Trophoblast cell (in vitro differentiated cells and primary cell): Measurements from ENCODE around the gene OLIG1.

Source experiments
- DNase-seq, 2 donors: peaks; one replicate each; pipeline ENCODE4 v3.0.0-alpha.2; 2016
- H2AFZ ChIP-seq: 2 replicates; pipeline ENCODE4 v1.6.1; 2013; ENCODE audit warnings: low read length, moderate library complexity, mild to moderate bottlenecking; ENCODE audit not compliant: insufficient read depth, poor library complexity
- H2AK5ac ChIP-seq: 2 replicates; pipeline ENCODE4 v1.6.1; 2013; ENCODE audit warnings: mild to moderate bottlenecking, low read length
- H2BK120ac ChIP-seq: 2 replicates; pipeline ENCODE4 v1.6.1; 2013; ENCODE audit warnings: low read length, mild to moderate bottlenecking, moderate library complexity; ENCODE audit not compliant: insufficient read depth, poor library complexity
- H2BK12ac ChIP-seq: 2 replicates; pipeline ENCODE4 v1.6.1; 2013; ENCODE audit warnings: mild to moderate bottlenecking, low read length, moderate library complexity
- H2BK5ac ChIP-seq: 2 replicates; pipeline ENCODE4 v1.6.1; 2013; ENCODE audit warnings: low read length, low read depth, moderate library complexity, mild to moderate bottlenecking; ENCODE audit not compliant: poor library complexity
- H3K14ac ChIP-seq: 2 replicates; pipeline ENCODE4 v1.6.1; 2013; ENCODE audit warnings: mild to moderate bottlenecking, low read length
- H3K18ac ChIP-seq: 2 replicates; pipeline ENCODE4 v1.6.1; 2013; ENCODE audit warnings: mild to moderate bottlenecking, low read length
- H3K23ac ChIP-seq: 2 replicates; pipeline ENCODE4 v1.6.1; 2013; ENCODE audit warnings: low read length
- H3K27ac ChIP-seq: 2 replicates; pipeline ENCODE4 v1.5.1; 2013; ENCODE audit warnings: low read depth, mild to moderate bottlenecking, inconsistent platforms, low read length, moderate library complexity
- H3K27me3 ChIP-seq: 2 replicates; pipeline ENCODE4 v1.6.1; 2013; ENCODE audit warnings: inconsistent platforms, mild to moderate bottlenecking, low read length, moderate library complexity; ENCODE audit not compliant: insufficient read depth
- H3K36me3 ChIP-seq, 2 experiments: 1 replicate in 1 of 2; 2 replicates in 1 of 2; pipeline ENCODE4 v1.6.1; 2013; ENCODE audit warnings: low read length in 2 of 2, mild to moderate bottlenecking in 2 of 2, moderate library complexity in 1 of 2; ENCODE audit not compliant: insufficient read depth in 2 of 2, control insufficient read depth in 1 of 2
- H3K4ac ChIP-seq: 2 replicates; pipeline ENCODE4 v1.6.1; 2013; ENCODE audit warnings: low read depth, mild to moderate bottlenecking, low read length, moderate library complexity
- H3K4me1 ChIP-seq, 2 experiments: 1 replicate in 1 of 2; 2 replicates in 1 of 2; pipeline ENCODE4 v1.6.1; 2013; ENCODE audit warnings: low read length in 2 of 2, mild to moderate bottlenecking in 2 of 2, moderate library complexity in 1 of 2; ENCODE audit not compliant: insufficient read depth in 2 of 2, control insufficient read depth in 1 of 2
- H3K4me2 ChIP-seq: 2 replicates; pipeline ENCODE4 v1.6.1; 2013; ENCODE audit warnings: inconsistent platforms, mild to moderate bottlenecking, low read length, moderate library complexity
- H3K4me3 ChIP-seq: 2 replicates; pipeline ENCODE4 v1.5.1; 2013; ENCODE audit warnings: mild to moderate bottlenecking, low read depth, low read length, inconsistent platforms
- H3K79me1 ChIP-seq: one replicate; pipeline ENCODE4 v1.6.1; 2013; ENCODE audit warnings: low read length
- H3K79me2 ChIP-seq: 2 replicates; pipeline ENCODE4 v1.6.1; 2013; ENCODE audit warnings: low read length, mild to moderate bottlenecking; ENCODE audit not compliant: control insufficient read depth, insufficient read depth, poor library complexity
- H3K9ac ChIP-seq: 2 replicates; pipeline ENCODE4 v1.6.1; 2013; ENCODE audit warnings: mild to moderate bottlenecking, low read length
- H3K9me3 ChIP-seq: 2 replicates; pipeline ENCODE4 v1.6.1; 2013; ENCODE audit warnings: low read depth, mild to moderate bottlenecking, control low read depth, inconsistent platforms, low read length; ENCODE audit not compliant: insufficient read depth
- H4K12ac ChIP-seq: 2 replicates; pipeline ENCODE4 v1.6.1; 2013; ENCODE audit warnings: low read depth, mild to moderate bottlenecking, low read length, moderate library complexity
- H4K8ac ChIP-seq: 2 replicates; pipeline ENCODE4 v1.6.1; 2013; ENCODE audit warnings: low read depth, mild to moderate bottlenecking, low read length, moderate library complexity
- H4K91ac ChIP-seq: one replicate; pipeline ENCODE4 v1.6.1; 2013; ENCODE audit warnings: low read depth, mild to moderate bottlenecking, low read length, moderate library complexity
- WGBS: extraction: QIAGEN DNeasy Blood & Tissue Kit; methylation state at CpG from one replicate; pipeline ENCODE4 v1.1.7; 2013; ENCODE audit warnings: missing lambda C conversion rate; ENCODE audit not compliant: insufficient read length, insufficient coverage; ENCODE audit errors: extremely low coverage; 5-methylcytosine and 5-hydroxymethylcytosine counted together

The OLIG1 gene

DNA sequence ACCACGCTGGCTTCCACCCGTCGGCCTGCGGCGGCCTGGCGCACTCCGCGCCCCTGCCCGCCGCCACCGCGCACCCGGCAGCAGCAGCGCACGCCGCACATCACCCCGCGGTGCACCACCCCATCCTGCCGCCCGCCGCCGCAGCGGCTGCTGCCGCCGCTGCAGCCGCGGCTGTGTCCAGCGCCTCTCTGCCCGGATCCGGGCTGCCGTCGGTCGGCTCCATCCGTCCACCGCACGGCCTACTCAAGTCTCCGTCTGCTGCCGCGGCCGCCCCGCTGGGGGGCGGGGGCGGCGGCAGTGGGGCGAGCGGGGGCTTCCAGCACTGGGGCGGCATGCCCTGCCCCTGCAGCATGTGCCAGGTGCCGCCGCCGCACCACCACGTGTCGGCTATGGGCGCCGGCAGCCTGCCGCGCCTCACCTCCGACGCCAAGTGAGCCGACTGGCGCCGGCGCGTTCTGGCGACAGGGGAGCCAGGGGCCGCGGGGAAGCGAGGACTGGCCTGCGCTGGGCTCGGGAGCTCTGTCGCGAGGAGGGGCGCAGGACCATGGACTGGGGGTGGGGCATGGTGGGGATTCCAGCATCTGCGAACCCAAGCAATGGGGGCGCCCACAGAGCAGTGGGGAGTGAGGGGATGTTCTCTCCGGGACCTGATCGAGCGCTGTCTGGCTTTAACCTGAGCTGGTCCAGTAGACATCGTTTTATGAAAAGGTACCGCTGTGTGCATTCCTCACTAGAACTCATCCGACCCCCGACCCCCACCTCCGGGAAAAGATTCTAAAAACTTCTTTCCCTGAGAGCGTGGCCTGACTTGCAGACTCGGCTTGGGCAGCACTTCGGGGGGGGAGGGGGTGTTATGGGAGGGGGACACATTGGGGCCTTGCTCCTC lies 42.3 kb upstream of the OLIG1 start:
- no peak for DNase-seq
- no peak overlapping the region for H2BK12ac ChIP-seq
- WGBS, result no CpG with 5 or more reads among the region's 85 CpGs
- no peak overlapping the region for H3K4me2 ChIP-seq
- H3K23ac ChIP-seq, result no peak overlapping the region
- peaks cover 94% of the 10 kb centered on the region for H3K27me3 ChIP-seq
- no peaks in the 10 kb centered on the region for H3K79me2 ChIP-seq
- no peak overlapping the region for H3K14ac ChIP-seq
- H2BK5ac ChIP-seq, result no peak overlapping the region
- H4K91ac ChIP-seq, result no peak overlapping the region
- peak overlapping the region; percentile 53 for H2AFZ ChIP-seq
- peaks cover 0 to 2% of the 10 kb centered on the region in 2 experiments for H3K4me1 ChIP-seq
- H4K8ac ChIP-seq, result no peak overlapping the region
- H3K9ac ChIP-seq, result no peak overlapping the region
- H3K27ac ChIP-seq, result no peak overlapping the region
- H2BK120ac ChIP-seq, result no peak overlapping the region
- H3K4ac ChIP-seq, result no peak overlapping the region
- H4K12ac ChIP-seq, result no peak overlapping the region
- H3K9me3 ChIP-seq, result peaks cover 10% of the 10 kb centered on the region
- H3K18ac ChIP-seq, result no peak overlapping the region
- H2AK5ac ChIP-seq, result no peak overlapping the region
- H3K4me3 ChIP-seq, result no peak overlapping the region
- H3K36me3 ChIP-seq, result no peaks in the 10 kb centered on the region
- no peaks in the 10 kb centered on the region for H3K79me1 ChIP-seq

- no peak overlapping the region for H4K12ac ChIP-seq
- no peak overlapping the region for H3K18ac ChIP-seq
- peaks cover 92% of the 10 kb centered on the region for H3K27me3 ChIP-seq
- no peak overlapping the region for H2AFZ ChIP-seq
- no peak overlapping the region for H3K4ac ChIP-seq
- no peak overlapping the region for H2BK120ac ChIP-seq
- DNase-seq, result no peak
- H4K8ac ChIP-seq, result no peak overlapping the region
- no peak overlapping the region for H3K4me3 ChIP-seq
- H2BK5ac ChIP-seq, result no peak overlapping the region
- H3K27ac ChIP-seq, result no peak overlapping the region
- no peak overlapping the region for H3K4me2 ChIP-seq
- H3K4me1 ChIP-seq, result peaks cover 0 to 1% of the 10 kb centered on the region in 2 experiments
- H3K36me3 ChIP-seq, result no peaks in the 10 kb centered on the region
- H3K9me3 ChIP-seq, result peaks cover 11% of the 10 kb centered on the region
- H2AK5ac ChIP-seq, result no peak overlapping the region
- no peak overlapping the region for H3K9ac ChIP-seq
- no peak overlapping the region for H2BK12ac ChIP-seq
- WGBS, result no CpG with 5 or more reads among the region's 15 CpGs
- no peaks in the 10 kb centered on the region for H3K79me2 ChIP-seq
- no peak overlapping the region for H4K91ac ChIP-seq
- H3K79me1 ChIP-seq, result no peaks in the 10 kb centered on the region
- no peak overlapping the region for H3K23ac ChIP-seq
- no peak overlapping the region for H3K14ac ChIP-seq
Observed at GRCh38 chr21:33028287-33028670, 41.7 kb upstream of the OLIG1 start.

- no peak overlapping the region for H3K18ac ChIP-seq
- DNase-seq, result no peak
Observed at GRCh38 chr21:33028773-33029384, 41.1 kb upstream of the OLIG1 start.

DNA sequence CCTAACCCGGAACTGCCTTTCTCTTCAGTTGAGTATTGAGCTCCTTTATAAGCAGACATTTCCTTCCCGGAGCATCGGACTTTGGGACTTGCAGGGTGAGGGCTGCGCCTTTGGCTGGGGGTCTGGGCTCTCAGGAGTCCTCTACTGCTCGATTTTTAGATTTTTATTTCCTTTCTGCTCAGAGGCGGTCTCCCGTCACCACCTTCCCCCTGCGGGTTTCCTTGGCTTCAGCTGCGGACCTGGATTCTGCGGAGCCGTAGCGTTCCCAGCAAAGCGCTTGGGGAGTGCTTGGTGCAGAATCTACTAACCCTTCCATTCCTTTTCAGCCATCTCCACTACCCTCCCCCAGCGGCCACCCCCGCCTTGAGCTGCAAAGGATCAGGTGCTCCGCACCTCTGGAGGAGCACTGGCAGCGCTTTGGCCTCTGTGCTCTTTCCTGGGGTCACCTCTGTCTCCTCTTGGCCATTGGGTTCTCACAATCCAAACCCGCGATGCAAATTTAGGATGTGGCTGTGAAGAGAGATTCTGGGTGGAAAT lies 40.5 kb upstream of the OLIG1 start:
- WGBS, result no CpG with 5 or more reads among the region's 19 CpGs
- Histone ChIP-seq H2BK5ac (no peak overlapping the region), H3K23ac (no peak overlapping the region), H2AK5ac (no peak overlapping the region), H2AFZ (no peak overlapping the region), H3K18ac (no peak overlapping the region), H3K36me3 (no peaks in the 10 kb centered on the region), H2BK120ac (no peak overlapping the region), H4K12ac (no peak overlapping the region), H3K27ac (no peak overlapping the region), H4K91ac (no peak overlapping the region), H3K27me3 (peaks cover 92% of the 10 kb centered on the region), H3K4me2 (no peak overlapping the region), H4K8ac (no peak overlapping the region), H3K4me3 (no peak overlapping the region), H3K79me2 (no peaks in the 10 kb centered on the region), H2BK12ac (no peak overlapping the region), H3K4ac (no peak overlapping the region), H3K9ac (no peak overlapping the region), H3K14ac (no peak overlapping the region), H3K79me1 (no peaks in the 10 kb centered on the region), H3K4me1 (no peaks in the 10 kb centered on the region), H3K9me3 (peaks cover 11% of the 10 kb centered on the region)
- DNase-seq, result no peak

More at GRCh38 chr21:33028773-33029384, 41.1 kb upstream of the OLIG1 start:
- Histone ChIP-seq H2BK120ac (no peak overlapping the region), H3K9ac (no peak overlapping the region), H2AK5ac (no peak overlapping the region), H4K8ac (no peak overlapping the region), H2BK12ac (no peak overlapping the region), H4K91ac (no peak overlapping the region), H4K12ac (no peak overlapping the region), H3K9me3 (peaks cover 13% of the 10 kb centered on the region), H3K4me1 (no peaks in the 10 kb centered on the region), H3K27me3 (peaks cover 92% of the 10 kb centered on the region), H3K27ac (no peak overlapping the region), H3K79me1 (no peaks in the 10 kb centered on the region), H3K79me2 (no peaks in the 10 kb centered on the region), H3K4ac (no peak overlapping the region), H3K14ac (no peak overlapping the region), H3K23ac (no peak overlapping the region), H2AFZ (no peak overlapping the region), H3K4me3 (no peak overlapping the region), H3K4me2 (no peak overlapping the region), H2BK5ac (no peak overlapping the region), H3K36me3 (no peaks in the 10 kb centered on the region)
- 100% methylated on average over 1 of the region's 28 CpGs for WGBS
